ENCODE data around the gene UTY.
A peak's percentile ranks its signal among the peaks of the same experiment; 100 is the strongest.
"Not testable (repeated sequence)": the region's sequence is repeated elsewhere in the genome, so short reads cannot be mapped to it uniquely, and the experiment has no call there.

Gene UTY

DNA sequence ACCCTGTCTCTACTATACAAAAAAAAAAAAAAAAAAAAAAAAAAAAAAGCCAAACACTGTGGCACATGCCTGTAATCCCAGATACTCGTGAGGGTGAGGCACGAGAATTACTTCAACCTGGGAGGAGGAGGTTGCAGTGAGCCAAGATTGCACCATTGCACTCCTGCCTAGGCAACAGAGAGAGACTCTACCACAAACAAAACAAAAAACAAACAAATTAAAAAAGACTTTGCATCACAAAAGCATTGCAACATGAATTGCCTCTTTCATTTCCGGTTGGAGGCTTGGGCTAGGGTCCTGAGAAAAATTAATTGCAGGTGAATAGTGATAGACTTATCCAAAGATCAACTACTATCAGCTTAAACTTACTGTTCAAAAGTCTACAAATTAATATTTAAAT is 180.4 kb downstream of the UTY start:
- DNase-seq (ENCODE audit: low read depth in 2 of 2): no peak

DNA sequence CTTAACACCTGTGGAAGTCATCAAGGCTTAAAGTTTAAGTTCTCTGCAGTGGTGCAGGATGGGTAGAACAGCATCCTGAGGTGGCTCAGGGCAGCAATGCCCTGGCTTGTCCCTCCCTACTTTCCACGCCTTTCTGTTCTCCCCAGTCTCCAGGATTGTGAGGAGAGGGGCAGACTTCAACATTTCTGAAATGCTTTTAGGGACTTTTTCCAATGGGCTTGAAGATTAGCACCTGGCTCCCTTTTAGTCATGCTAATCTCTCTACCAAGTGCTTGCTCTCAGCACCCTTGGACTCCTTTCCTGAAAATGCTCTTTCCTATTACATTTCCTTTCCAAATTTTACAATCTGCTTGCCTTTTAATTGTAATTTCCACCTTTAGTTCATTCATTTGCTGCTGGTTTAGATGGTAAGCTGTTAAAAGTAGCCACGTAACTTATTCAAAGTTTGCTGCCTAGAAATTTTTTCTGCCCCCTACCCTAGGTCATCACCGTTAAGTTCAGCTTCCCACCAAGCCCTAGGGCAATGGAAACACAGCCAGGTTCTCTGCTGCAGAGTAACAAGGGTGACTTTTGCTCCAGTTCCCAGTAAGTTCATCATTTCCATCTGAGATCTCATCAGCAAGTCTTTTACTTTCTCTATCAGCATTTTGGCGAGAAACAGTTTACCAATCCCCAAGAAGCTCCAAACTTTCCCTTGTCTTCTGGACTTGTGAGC is 183.5 kb downstream of the UTY start:
- DNase-seq (ENCODE audit: low read depth in 2 of 2): no peak

DNA sequence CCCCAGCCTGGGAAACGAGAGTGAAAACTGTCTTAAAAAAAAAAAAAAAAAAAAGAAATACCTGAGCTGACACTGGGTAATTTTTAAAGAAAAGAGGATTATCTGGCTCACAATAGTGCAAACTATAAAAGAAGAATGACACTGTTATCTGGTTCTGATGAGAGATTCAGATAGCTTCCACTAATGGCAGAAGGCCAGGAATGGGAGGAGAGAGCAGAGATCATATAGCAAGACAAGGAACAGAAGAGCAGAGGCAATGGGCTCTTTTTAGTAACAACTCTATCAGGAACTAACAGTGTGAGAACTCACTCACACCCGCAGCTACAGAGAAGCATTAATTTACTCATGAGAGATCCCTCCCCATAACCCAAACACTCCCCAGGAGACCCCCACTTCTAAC is 184.8 kb downstream of the UTY start:
- no peak for DNase-seq (ENCODE audit: low read depth in 2 of 2)

DNA sequence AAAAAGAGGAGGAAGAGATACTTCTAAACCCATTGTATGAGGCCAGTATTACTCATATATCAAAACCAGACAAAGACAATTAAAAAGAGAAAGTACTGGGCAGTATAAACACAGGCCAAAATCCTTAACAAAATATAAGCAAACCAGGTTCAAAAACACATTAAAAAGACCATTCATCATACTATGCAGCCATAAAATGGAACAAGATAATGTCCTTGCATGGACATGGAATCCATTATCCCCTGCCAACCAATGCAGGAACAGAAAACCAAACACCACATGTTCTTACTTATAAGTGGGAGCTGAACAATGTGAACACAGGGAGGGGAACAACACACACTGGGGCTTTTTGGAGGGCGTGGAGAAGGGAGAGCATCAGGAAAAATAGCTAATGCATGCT is 188.6 kb downstream of the UTY start:
- peak in 1 of 2 experiments; percentile 13 for DNase-seq (ENCODE audit: low read depth in 2 of 2)

DNA sequence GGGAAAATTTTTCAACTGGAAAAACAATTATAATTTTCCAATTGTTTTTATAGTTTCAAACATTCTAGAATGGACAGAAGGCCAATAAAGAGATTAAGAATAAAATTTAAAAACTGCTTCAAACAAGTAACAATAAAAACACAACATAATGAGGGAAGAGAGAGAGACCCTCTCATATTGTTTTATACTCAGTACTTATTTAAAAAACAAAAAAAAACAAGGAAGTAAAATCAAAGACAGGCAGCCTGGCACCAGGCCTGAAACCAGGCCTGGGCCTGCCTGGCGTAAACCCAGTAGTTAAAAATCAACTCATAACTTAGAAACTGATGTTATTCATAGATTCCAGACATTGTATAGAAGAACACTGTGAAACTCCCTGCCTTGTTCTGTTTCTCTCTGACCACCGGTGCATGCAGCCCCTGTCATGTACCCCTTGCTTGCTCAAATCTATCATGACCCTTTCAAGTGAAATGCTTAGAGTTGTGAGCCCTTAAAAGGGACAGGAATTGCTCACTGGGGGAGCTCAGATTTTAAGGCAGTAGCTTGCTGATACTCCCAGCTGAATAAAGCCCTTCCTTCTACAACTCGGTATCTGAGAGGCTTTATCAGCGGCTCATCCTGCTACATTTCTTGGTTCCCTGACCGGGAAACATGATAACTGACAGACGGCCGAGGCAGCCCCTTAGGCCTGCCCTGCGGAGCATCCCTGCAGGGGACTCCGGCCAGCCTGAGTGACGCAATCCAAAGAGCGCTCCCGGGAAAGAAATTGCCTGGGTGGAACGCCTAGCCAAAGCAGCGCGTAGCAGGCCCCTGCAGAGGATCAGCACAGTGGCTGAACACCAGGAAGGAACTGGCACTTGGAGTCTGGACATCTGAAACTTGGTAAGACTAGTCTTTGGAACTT is 197.4 kb downstream of the UTY start:
- not testable (repeated sequence) for DNase-seq (ENCODE audit: low read depth in 2 of 2)

DNA sequence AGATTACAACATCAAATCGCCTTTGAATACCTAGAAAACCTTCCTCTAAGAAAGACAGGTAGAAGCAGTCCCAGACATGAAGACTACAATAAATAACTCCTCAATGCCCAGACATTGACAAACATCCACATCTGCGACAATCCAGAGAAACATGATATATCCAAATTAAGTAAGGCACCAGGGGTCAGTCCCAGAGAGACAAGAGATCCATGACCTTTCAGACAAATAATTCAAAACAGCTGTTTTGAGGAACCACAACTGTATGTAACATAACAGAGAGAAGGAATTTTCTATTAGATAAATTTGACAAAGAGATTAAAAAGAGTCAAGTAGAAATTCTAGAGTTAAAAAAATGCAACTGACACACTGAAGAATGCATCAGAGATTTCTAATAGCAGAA is 200.3 kb downstream of the UTY start:
- no peak for DNase-seq (ENCODE audit: low read depth in 2 of 2)

DNA sequence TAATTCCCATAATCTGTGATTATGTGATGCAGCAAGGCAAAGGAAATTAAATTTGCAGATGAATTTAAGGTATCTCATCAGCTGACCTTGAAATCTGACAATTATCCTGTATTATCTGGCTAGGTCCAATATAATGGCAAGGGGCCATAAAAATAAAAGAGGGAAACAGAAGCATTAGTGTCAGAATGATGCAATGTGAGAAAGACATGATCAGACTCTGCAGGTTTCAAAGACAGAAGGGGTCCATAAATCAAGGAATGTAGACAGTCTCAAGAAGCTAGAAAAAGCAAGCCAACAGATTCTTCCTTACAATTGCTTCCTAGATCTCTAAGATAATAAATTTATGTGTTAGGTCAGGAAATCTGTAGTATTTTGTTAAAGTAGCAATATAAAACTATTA is 208.1 kb downstream of the UTY start:
- no peak for DNase-seq (ENCODE audit: low read depth in 2 of 2)

DNA sequence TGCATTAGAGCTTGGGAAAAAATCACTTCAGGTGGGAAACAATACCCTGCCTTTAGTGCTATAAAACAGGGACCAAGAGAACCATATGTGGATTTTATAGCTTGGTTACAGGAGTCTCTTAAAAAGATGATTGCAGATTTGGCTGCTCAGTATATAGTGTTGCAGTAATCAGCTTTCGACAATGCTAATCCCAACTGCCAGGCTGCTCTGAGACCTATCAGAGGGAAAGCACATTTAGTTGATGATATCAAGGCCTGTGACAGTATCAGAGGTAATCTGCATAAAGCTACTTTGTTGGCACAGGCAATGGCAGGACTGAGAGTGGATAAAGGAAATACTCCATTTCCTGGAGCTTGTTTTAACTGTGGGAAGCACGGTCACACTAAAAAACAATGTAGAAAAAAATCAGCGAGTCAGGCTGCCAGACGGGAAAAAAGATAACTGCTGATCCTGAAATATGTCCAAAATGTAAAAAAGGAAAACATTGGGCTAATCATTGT is 225.8 kb downstream of the UTY start:
- not testable (repeated sequence) for DNase-seq (ENCODE audit: low read depth in 2 of 2)

DNA sequence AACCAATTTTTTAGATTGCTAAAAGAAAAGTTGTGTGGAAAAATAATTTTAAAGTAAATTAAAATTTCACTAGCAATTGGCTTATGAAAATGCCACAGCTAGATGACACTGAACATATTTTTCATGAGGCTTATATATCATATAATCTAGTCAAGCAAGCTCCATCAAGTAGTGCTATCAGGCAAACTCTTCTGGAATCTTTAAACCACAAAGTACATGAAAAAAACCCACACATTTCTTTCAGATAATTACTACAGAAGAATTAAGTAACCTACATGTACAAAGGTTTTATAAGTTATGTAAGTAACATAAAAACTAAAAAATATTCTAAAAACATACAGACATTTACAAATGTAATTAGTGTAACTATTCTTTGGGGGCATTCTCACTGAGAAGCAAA is 229.4 kb downstream of the UTY start:
- DNase-seq (ENCODE audit: low read depth in 2 of 2): no peak

DNA sequence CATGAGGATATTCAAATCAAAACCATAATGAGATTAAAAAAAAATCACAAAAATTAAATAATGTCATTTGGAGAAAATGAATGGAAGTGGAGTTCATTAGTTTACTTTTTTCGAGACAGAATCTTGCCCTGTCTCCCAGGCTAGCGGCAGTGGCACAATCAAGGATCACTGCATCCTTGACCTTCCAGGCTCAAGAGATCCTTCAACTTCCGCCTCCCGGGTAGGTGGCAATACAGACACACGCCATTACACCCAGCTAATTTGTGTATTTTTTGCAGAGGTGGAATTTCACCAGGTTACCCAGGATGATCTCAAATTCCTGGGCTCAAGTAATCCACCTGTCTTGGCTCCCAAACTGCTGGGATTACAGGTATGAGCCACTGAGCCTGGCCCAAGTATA is 236.1 kb downstream of the UTY start:
- DNase-seq (ENCODE audit: low read depth in 2 of 2): no peak

DNA sequence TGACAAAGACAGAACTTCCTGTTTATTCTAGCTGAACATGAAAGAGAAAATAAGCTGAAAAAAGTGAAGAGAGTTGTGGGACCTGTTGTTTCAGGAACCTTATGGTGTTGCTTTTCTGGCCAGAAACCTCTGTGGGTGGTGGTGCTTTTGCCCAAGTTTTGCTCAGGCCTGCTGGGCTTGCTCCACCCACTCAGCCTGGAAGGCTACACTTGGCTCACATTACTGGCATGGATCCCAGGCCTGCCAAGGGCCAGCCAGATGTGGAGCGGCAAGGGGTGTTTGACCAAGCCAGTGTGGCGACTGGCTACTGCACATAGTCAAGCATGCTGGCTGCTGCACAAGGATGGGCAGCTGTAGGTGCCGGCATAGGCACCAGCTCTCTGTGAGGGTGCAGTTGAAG is 245.9 kb downstream of the UTY start:
- DNase-seq (ENCODE audit: low read depth in 2 of 2): no peak

DNA sequence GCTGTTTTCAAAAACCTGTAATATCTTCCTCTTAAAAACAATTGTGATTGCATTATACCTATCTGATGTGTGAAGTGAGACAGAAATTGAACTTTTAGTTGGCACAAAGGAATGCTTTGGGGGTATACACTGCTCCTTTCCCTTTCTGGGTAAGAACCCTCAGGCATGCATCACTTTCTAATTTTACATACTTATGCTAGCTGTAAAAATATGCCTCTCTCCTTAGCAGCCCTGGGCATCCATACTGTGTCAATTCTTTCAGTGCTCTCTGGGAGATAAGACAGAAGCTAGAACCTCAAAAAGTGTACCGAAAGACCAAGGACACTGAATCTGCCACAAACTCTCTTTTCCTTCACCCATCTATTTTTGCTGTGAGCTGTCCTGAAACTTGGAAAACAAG is 246.7 kb downstream of the UTY start:
- no peak for DNase-seq (ENCODE audit: low read depth in 2 of 2)

DNA sequence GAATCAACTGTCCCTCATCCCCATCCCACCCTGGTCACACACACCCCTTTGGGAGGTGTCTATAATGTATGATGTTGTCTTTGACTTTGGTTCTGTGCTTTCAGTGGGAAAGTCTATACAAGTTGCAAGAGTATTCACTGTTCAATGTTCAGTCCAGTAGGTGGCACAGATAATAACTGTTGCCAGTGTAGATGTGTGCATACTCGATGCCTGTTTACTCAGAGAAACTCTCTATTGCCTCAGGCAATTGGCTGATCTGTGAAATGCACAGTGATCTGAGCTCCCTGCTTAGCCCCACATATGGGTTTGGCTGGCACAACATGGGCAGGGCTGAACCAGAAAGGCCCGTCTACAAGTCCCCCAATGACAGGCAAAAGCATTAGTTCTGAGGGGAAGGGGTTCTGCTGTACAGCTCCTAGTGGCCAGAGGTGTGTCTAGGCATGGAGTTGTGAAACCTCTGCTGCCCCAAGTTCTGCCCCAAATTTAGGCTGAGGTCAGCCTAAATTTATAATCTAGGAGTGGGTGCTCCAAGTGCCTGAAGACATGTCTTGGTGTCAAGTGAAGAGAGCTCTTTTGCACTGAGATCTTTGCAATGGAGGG is 252.4 kb downstream of the UTY start:
- DNase-seq (ENCODE audit: low read depth in 2 of 2): no peak

DNA sequence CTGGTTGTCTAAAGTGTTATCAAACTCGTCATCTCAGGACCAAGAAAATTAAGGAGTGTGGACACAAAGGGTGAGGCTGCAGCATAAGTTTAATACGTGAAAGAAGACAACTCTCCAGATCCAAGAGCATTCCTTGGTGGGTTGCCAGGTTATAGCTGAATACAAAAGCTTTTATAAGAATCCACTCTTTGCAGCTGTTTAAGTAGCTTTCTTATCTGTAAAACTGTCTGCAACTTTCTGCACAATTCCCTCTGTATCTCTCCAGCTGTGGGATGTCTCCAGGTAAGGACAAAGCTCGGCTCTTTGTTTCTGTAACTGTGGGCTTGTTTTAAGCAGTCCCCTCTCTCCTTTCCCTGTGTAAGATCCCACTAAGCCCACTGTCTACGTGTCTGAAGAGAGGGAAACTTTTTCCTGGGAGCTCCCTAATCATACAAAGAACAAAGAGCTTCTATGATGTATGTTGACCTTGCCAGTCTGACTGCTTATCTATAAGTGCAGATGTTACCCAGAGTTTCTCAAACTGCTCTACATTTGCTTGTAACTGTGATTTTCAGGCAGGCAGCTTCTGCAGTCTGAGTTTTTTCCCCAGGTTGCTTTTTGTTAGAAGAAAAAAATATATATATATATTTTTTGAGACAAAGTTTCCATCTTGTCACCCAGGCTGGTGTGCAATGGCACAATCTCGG is 268.7 kb downstream of the UTY start:
- no peak for DNase-seq (ENCODE audit: low read depth in 2 of 2)

DNA sequence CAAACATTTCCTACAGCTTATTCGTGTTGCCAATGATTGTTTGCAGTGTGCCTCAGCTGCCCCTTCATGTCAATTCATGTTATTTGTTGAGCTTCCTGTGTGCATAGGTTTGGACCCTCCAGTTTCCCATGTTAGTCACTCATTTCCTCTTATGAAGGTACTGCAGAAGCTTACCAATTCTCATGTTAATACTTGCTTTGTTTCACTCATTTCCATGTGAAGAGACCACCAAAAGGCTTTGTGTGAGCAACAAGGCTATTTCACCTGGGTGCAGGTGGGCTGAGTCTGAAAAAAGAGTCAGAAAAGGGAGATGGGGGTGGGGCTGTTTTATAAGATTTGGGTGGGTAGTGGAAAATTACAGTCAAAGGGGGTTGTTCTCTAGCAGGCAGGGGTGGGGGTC is 274.6 kb downstream of the UTY start:
- DNase-seq (ENCODE audit: low read depth in 2 of 2): no peak
